HepG2 (cell line): ENCODE measurements around the gene RABL2A. TPM values are rescaled to one million over a fixed set of nuclear protein-coding genes. Genes with fewer than 3 reads are reported as not detected.
A peak's percentile ranks its signal among the peaks of the same experiment; 100 is the strongest.
"Not testable (repeated sequence)": the region's sequence is repeated elsewhere in the genome, so short reads cannot be mapped to it uniquely, and the experiment has no call there.

Source experiments
- ATAC-seq: fragments of 200-7000 bp; cut with Tn5 transposase; 3 replicates; pipeline ENCODE4 v1.9.1; 2020; ENCODE audit warnings: mild to moderate bottlenecking, moderate library complexity
- BruUV-seq: library from RNA; stranded (reverse); fragments of 400-500 nt; replicated peaks from 2 replicates; lab custom pipeline; 2021; lab: Mats Ljungman, UMichigan
- CTCF ChIA-PET: fragments of 300-600 bp; formaldehyde crosslinking; extraction: SDS; loops from one replicate; lab custom pipeline; 2021; ENCODE audit warnings: low total read pairs, inconsistent platforms, low intra/inter-chr PET ratio; lab: Yijun Ruan, JAX
- POLR2A ChIA-PET: fragments of 350-600 bp; sonication (Branson Sonifier 250); formaldehyde crosslinking; loops from one replicate; lab custom pipeline; 2020; ENCODE audit warnings: antibody characterized with exemption, inconsistent platforms; lab: Yijun Ruan, JAX
- DNase-seq: peaks from one replicate; pipeline ENCODE4 v3.0.0-alpha.2; 2015; ENCODE audit warnings: low spot score
- FAIRE-seq: peaks from 3 replicates; lab custom pipeline; 2011; peaks lifted over from hg19 to GRCh38; lab: Jason Lieb, UNC
- H2AFZ ChIP-seq: one replicate; pipeline ENCODE4 v1.6.1; 2011; ENCODE audit warnings: low read length, inconsistent platforms
- H3K27ac ChIP-seq: fragments of 300-600 bp; 3 replicates; pipeline ENCODE4 v1.8.0; 2011; ENCODE audit warnings: mixed run types, mild to moderate bottlenecking, mixed read lengths, low read length, inconsistent platforms; ENCODE audit not compliant: insufficient read depth; ENCODE audit errors: extremely low read length
- H3K27me3 ChIP-seq, 2 experiments: fragments of 200-600 bp in 1 of 2; 2 replicates in 1 of 2; 3 replicates in 1 of 2; pipeline versions ENCODE4 v1.6.0 to v1.8.0; 2011; ENCODE audit warnings: low read length in 2 of 2, mild to moderate bottlenecking in 2 of 2, moderate library complexity in 2 of 2, inconsistent platforms in 1 of 2; ENCODE audit not compliant: insufficient read depth in 2 of 2, control insufficient read depth in 1 of 2
- H3K36me3 ChIP-seq, 2 experiments: fragments of 200-600 bp in 1 of 2; replicated peaks in 1 of 2; 2 replicates in 1 of 2; 3 replicates in 1 of 2; pipeline versions ENCODE4 v1.5.1 to v1.8.0; 2011; ENCODE audit warnings: low read length in 2 of 2, inconsistent platforms in 1 of 2; ENCODE audit not compliant: insufficient read depth in 2 of 2, control insufficient read depth in 1 of 2
- H3K4me1 ChIP-seq: 2 replicates; pipeline ENCODE4 v1.5.1; 2012; ENCODE audit warnings: low read length, inconsistent platforms; ENCODE audit not compliant: insufficient read depth
- H3K4me2 ChIP-seq: 2 replicates; pipeline ENCODE4 v1.6.0; 2011; ENCODE audit warnings: low read depth, low read length, inconsistent platforms
- H3K4me3 ChIP-seq, 3 experiments: fragments of 200-600 bp in 1 of 3; sonication (generic), shearing (Covaris generic) in 1 of 3; replicated peaks in 1 of 3; 2 replicates each; pipeline ENCODE4 v1.5.1; 2011 to 2016; ENCODE audit warnings: low read length in 3 of 3, inconsistent platforms in 2 of 3, low read depth in 2 of 3, mild to moderate bottlenecking in 2 of 3, control low read depth in 1 of 3, mixed read lengths in 1 of 3; ENCODE audit not compliant: insufficient read depth in 1 of 3
- H3K79me2 ChIP-seq: one replicate; pipeline ENCODE4 v1.6.1; 2011; ENCODE audit warnings: low read length, inconsistent platforms; ENCODE audit not compliant: insufficient read depth
- H3K9ac ChIP-seq: 2 replicates; pipeline ENCODE4 v1.6.0; 2011; ENCODE audit warnings: mild to moderate bottlenecking, low read depth, low read length, inconsistent platforms; ENCODE audit not compliant: insufficient read depth
- H3K9me3 ChIP-seq: 2 replicates; pipeline ENCODE4 v1.5.1; 2012; ENCODE audit warnings: mild to moderate bottlenecking, low read length
- H4K20me1 ChIP-seq: 2 replicates; pipeline ENCODE4 v1.6.0; 2011; ENCODE audit warnings: inconsistent platforms, mild to moderate bottlenecking, low read length, moderate library complexity; ENCODE audit not compliant: insufficient read depth
- RARA ChIP-seq: IDR thresholded peaks from 2 replicates; pipeline ENCODE4 v1.6.1; 2016; ENCODE audit warnings: missing genetic modification reagents, missing compliant biosample characterization
- WGBS: methylation state at CpG from one replicate; pipeline ENCODE4 v1.1.6; 2017; ENCODE audit warnings: low lambda C conversion rate; 5-methylcytosine and 5-hydroxymethylcytosine counted together
- in situ Hi-C: cut with HindIII; loops from 2 replicates; pipeline ENCODE4 v1.10.0; 2017; ENCODE audit warnings: low pct_unique_long_range_greater_than_20kb; ENCODE audit not compliant: extremely low pct_ligation_motif_present
- intact Hi-C: fragments of 100-400 bp; cut with micrococcal nuclease; formaldehyde crosslinking; loops from one replicate; pipeline ENCODE4 v1.10.0; 2022; ENCODE audit not compliant: unreplicated experiment
- polyA plus RNA-seq, 8 experiments: library from polyadenylated mRNA; depleted of rRNA in 3 of 8; stranded (reverse) in 7 of 8; unstranded in 1 of 8; fragments of >200 nt; fragmentation: Illumina TruSeq in 4 of 8; extraction: Trizol in 4 of 8; gene quantifications; 2 replicates each; pipeline versions ENCODE4 v1.2.1 to v1.2.3, GENCODE V29; 2011 to 2016; ENCODE audit warnings: low read depth in 4 of 8, missing spikeins in 1 of 8, mixed read lengths in 1 of 8; ENCODE audit not compliant: insufficient read depth in 1 of 8
- total RNA-seq, 5 experiments: library from RNA; depleted of rRNA; stranded (reverse); fragments of >200 nt; fragmentation: Illumina TruSeq; extraction: Trizol; gene quantifications; 2 replicates each; pipeline ENCODE4 v1.2.3, GENCODE V29; 2016; ENCODE audit warnings: low read depth in 1 of 5
- TF ChIP-seq, protein P1 (sequence below): sonication (generic); formaldehyde crosslinking; IDR thresholded peaks from 2 replicates; pipeline ENCODE4 v1.5.1; 2020; ENCODE audit warnings: mild to moderate bottlenecking, missing genetic modification reagents, moderate library complexity

Gene RABL2A
- total and polyA plus RNA-seq, 2 of the 13 experiments (the other 11 are each of a cell fraction or from before 2014, with no cell fraction given) = 9.6 to 13.4 TPM

DNA sequence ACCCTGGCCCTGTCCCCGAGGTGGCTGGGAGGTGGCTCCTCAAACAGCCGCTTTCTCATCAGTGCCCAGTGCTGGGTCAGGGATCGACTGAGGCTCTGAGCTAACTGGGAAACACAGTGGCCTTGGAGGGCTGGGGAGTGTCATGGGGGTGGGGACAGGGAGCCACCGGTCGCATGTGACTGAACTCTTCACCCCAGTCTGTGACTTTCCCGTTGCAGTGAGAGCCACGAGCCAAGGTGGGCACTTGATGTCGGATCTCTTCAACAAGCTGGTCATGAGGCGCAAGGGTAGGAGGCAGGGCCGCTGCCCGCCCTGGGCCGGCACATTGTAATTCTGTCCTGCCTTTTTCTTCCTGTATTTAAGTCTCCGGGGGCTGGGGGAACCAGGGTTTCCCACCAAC, 28.9 kb upstream of the RABL2A start:
- H3K4me3 ChIP-seq, CTCF ChIA-PET, H2AFZ ChIP-seq, H3K4me2 ChIP-seq, H3K9ac ChIP-seq, in situ Hi-C loops, H3K79me2 ChIP-seq, H3K9me3 ChIP-seq, intact Hi-C loops, H3K36me3 ChIP-seq, H3K27me3 ChIP-seq, POLR2A ChIA-PET, BruUV-seq, H3K4me1 ChIP-seq, FAIRE-seq, DNase-seq, ATAC-seq, H4K20me1 ChIP-seq, H3K27ac ChIP-seq: not testable (repeated sequence)
- 90% methylated on average over 9 of the region's 13 CpGs for WGBS
- TF ChIP-seq, protein P1, sequence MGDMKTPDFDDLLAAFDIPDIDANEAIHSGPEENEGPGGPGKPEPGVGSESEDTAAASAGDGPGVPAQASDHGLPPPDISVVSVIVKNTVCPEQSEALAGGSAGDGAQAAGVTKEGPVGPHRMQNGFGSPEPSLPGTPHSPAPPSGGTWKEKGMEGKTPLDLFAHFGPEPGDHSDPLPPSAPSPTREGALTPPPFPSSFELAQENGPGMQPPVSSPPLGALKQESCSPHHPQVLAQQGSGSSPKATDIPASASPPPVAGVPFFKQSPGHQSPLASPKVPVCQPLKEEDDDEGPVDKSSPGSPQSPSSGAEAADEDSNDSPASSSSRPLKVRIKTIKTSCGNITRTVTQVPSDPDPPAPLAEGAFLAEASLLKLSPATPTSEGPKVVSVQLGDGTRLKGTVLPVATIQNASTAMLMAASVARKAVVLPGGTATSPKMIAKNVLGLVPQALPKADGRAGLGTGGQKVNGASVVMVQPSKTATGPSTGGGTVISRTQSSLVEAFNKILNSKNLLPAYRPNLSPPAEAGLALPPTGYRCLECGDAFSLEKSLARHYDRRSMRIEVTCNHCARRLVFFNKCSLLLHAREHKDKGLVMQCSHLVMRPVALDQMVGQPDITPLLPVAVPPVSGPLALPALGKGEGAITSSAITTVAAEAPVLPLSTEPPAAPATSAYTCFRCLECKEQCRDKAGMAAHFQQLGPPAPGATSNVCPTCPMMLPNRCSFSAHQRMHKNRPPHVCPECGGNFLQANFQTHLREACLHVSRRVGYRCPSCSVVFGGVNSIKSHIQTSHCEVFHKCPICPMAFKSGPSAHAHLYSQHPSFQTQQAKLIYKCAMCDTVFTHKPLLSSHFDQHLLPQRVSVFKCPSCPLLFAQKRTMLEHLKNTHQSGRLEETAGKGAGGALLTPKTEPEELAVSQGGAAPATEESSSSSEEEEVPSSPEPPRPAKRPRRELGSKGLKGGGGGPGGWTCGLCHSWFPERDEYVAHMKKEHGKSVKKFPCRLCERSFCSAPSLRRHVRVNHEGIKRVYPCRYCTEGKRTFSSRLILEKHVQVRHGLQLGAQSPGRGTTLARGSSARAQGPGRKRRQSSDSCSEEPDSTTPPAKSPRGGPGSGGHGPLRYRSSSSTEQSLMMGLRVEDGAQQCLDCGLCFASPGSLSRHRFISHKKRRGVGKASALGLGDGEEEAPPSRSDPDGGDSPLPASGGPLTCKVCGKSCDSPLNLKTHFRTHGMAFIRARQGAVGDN = peak; percentile 22; the same call in 1 of the 2 replicates
- TF ChIP-seq RARA (CRISPR knock-in tag) = peak; percentile 32; the same call in 1 of the 2 replicates

DNA sequence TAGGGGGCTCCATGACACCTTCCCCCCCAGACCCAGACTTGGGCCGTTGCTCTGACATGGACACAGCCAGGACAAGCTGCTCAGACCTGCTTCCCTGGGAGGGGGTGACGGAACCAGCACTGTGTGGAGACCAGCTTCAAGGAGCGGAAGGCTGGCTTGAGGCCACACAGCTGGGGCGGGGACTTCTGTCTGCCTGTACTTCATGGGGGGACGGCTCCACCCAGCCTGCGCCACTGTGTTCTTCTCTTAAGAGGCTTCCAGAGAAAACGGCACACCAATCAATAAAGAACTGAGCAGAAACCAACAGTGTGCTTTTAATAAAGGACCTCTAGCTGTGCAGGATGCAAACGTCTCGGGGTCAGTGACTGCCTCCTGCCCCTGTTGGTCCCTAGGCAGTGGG, 28.3 kb upstream of the RABL2A start:
- WGBS = 88% methylated on average over 5 of the region's 9 CpGs
- H3K9ac ChIP-seq, H3K27me3 ChIP-seq, H4K20me1 ChIP-seq, H3K4me3 ChIP-seq, H3K79me2 ChIP-seq, POLR2A ChIA-PET, H3K27ac ChIP-seq, H2AFZ ChIP-seq, CTCF ChIA-PET, H3K9me3 ChIP-seq, FAIRE-seq, ATAC-seq, H3K36me3 ChIP-seq, in situ Hi-C loops, BruUV-seq, H3K4me2 ChIP-seq, intact Hi-C loops, DNase-seq, H3K4me1 ChIP-seq: not testable (repeated sequence)

DNA sequence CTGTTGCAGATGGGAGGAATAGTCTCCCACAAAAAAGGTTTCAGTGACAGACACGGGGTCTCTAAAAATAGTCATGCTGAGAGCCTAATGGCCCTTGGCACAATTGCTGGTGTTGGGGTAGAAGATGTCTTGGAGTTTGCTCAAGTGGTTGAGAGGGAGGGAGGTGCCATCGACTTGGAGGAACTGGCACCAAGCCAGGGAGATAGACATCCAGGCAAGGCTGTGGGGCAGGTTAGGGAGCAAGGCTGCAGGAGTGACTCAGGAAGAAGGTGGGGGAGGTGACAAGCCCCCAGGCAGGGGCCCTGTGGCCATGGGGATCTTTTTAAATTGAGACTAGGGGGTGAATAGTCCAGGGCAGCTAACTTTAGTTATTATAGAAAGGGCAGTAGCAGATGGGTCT, 27.9 kb upstream of the RABL2A start:
- H3K4me3 ChIP-seq, H3K4me1 ChIP-seq, H3K79me2 ChIP-seq, CTCF ChIA-PET, ATAC-seq, in situ Hi-C loops, H3K4me2 ChIP-seq, intact Hi-C loops, POLR2A ChIA-PET, H3K36me3 ChIP-seq, FAIRE-seq, H2AFZ ChIP-seq, H3K9me3 ChIP-seq, H3K27me3 ChIP-seq, DNase-seq, H4K20me1 ChIP-seq, H3K27ac ChIP-seq, H3K9ac ChIP-seq, BruUV-seq: not testable (repeated sequence)
- WGBS = 50% methylated on average over 1 of the region's 2 CpGs
